Adrenal gland (tissue), 12 donors: Measurements from ENCODE around the gene FLT1. TPM values are rescaled to one million over a fixed set of nuclear protein-coding genes. Genes with fewer than 3 reads are reported as not detected.

ENCODE experiments used
- DNase-seq, 7 donors: peaks; one replicate each; pipeline ENCODE4 v3.0.0-alpha.2; 2019 to 2020
- H3K27ac ChIP-seq, 5 donors: fragments of 200-600 bp; sonication (generic) in 4 of 5; 1 replicate in 3 of 5; 2 replicates in 2 of 5; pipeline versions ENCODE4 v1.5.1 to v1.8.0; 2016 to 2020; ENCODE audit warnings: mild to moderate bottlenecking in 1 of 5
- H3K27me3 ChIP-seq: fragments of 200-600 bp; 2 replicates; pipeline ENCODE4 v1.8.0; 2021
- H3K36me3 ChIP-seq, 2 donors: fragments of 200-600 bp; replicated peaks in 1 of 2; 1 replicate in 1 of 2; 2 replicates in 1 of 2; pipeline versions ENCODE4 v1.5.1 to v1.8.0; 2018 to 2022
- H3K4me1 ChIP-seq, 2 donors: fragments of 200-600 bp; replicated peaks in 1 of 2; 1 replicate in 1 of 2; 2 replicates in 1 of 2; pipeline versions ENCODE4 v1.5.1 to v1.8.0; 2018 to 2021
- H3K4me3 ChIP-seq, 4 donors: fragments of 200-600 bp; sonication (generic) in 3 of 4; one replicate each; pipeline ENCODE4 v1.5.1; 2016 to 2018
- H3K9me3 ChIP-seq, 3 donors: fragments of 200-600 bp; sonication (generic) in 1 of 3; replicated peaks in 1 of 3; 1 replicate in 2 of 3; 2 replicates in 1 of 3; pipeline versions ENCODE4 v1.5.1 to v1.8.0; 2016 to 2021
- CTCF ChIP-seq, 6 experiments: fragments of 450-650 bp in 4 of 6; fragments of 200-600 bp in 2 of 6; sonication (generic) in 1 of 6; IDR thresholded peaks; 1 replicate in 5 of 6; 2 replicates in 1 of 6; pipeline versions ENCODE4 v1.5.1 to v1.8.0; 2016 to 2021; ENCODE audit warnings: antibody characterized with exemption in 6 of 6, mild to moderate bottlenecking in 2 of 6, moderate library complexity in 1 of 6
- POLR2A ChIP-seq, 2 donors: fragments of 450-650 bp; IDR thresholded peaks; one replicate each; pipeline ENCODE4 v1.6.1; 2017; ENCODE audit warnings: antibody characterized with exemption in 2 of 2, mild to moderate bottlenecking in 2 of 2, moderate library complexity in 1 of 2
- WGBS, 4 donors: extraction: QIAGEN DNeasy Blood & Tissue Kit in 2 of 4; methylation state at CpG; one replicate each; pipeline versions ENCODE4 v1.1.5 to v1.1.7; 2013 to 2017; 5-methylcytosine and 5-hydroxymethylcytosine counted together
- intact Hi-C, 2 donors: fragments of 100-400 bp; cut with DNase I; formaldehyde crosslinking; loops; one replicate each; pipeline versions ENCODE4 v1.14.1 to v1.15.0; 2022 to 2023
- polyA plus RNA-seq, 3 donors: library from polyadenylated mRNA; stranded (reverse); fragments of 200-250 nt in 2 of 3; fragments of 350-450 nt in 1 of 3; fragmentation: Illumina TruSeq in 1 of 3; extraction: RNeasy Lipid Tissue Mini Kit (QIAGEN cat#74804) in 1 of 3; gene quantifications; one replicate each; pipeline ENCODE4 v1.2.3, GENCODE V29; 2013 to 2014
- total RNA-seq, 9 donors: library from RNA; depleted of rRNA in 4 of 9; stranded (reverse); fragments of >200 nt in 4 of 9; fragments of 120-200 nt in 1 of 9; fragmentation: NEBNext Ultra II Directional in 1 of 9; extraction: Animal tissue kit (Norgen Biotek cat#: 25700) in 1 of 9; gene quantifications; one replicate each; pipeline versions ENCODE4 v1.1.0 to v1.2.4, GENCODE V29; 2013 to 2023
- donor health status: healthy with polysubstance abuse.
- donor health status: Bipolar disorder and iron deficiency.
- donor health status: DM: yes; HTN: yes; CAD: no.
- donor health status: DM: no; HTN: no; CAD: no.
- donor health status: DM: no; HTN: no; CAD: no.
- donor health status: DM: yes; HTN: yes; CAD: no.

Gene FLT1
- total and polyA plus RNA-seq, 12 donors: 2.7 to 55.9 (median 24.2) TPM

GRCh38 chr13:28451482-28452217 lies 43.3 kb downstream of the FLT1 start:
- Histone ChIP-seq H3K27me3 (peaks cover 4% of the 10 kb centered on the region), H3K4me3 (no peak overlapping the region), H3K27ac (no peak overlapping the region), H3K9me3 (peaks cover 0 to 6% (median 0%) of the 10 kb centered on the region in 3 donors), H3K4me1 (no peaks in the 10 kb centered on the region), H3K36me3 (no peaks in the 10 kb centered on the region)
- DNase-seq: no peak
- intact Hi-C loops: no loop called here
- TF ChIP-seq POLR2A (IDR thresholded peaks at IDR 0.05) (no peak), CTCF (IDR thresholded peaks at IDR 0.05) (no peak)
- 62 to 69% (median 66%) methylated on average over 20 to 21 of the region's 21 CpGs for WGBS, 4 donors

GRCh38 chr13:28449826-28450773 lies 44.8 kb downstream of the FLT1 start:
- Histone ChIP-seq H3K36me3 (no peaks in the 10 kb centered on the region), H3K4me3 (no peak overlapping the region), H3K4me1 (no peaks in the 10 kb centered on the region), H3K27ac (no peak overlapping the region), H3K27me3 (no peaks in the 10 kb centered on the region), H3K9me3 (peaks cover 0 to 6% (median 3%) of the 10 kb centered on the region in 3 donors)
- DNase-seq: no peak
- intact Hi-C loops: no loop called here
- TF ChIP-seq POLR2A (IDR thresholded peaks at IDR 0.05): no peak
- no peak for TF ChIP-seq CTCF (IDR thresholded peaks at IDR 0.05)
- 69 to 81% (median 75%) methylated on average over 8 of the region's 8 CpGs for WGBS, 4 donors

- no peak overlapping the region for H3K4me3 ChIP-seq
- no peaks in the 10 kb centered on the region for H3K27me3 ChIP-seq
- no peaks in the 10 kb centered on the region for H3K36me3 ChIP-seq
- no peaks in the 10 kb centered on the region for H3K4me1 ChIP-seq
- no peak overlapping the region for H3K27ac ChIP-seq
- intact Hi-C loops: no loop called here
- WGBS, 4 donors: 90 to 98% (median 91%) methylated on average over 4 of the region's 4 CpGs
- no peak for DNase-seq
- H3K9me3 ChIP-seq: peaks cover 0 to 6% (median 3%) of the 10 kb centered on the region in 3 donors
- no peak for TF ChIP-seq POLR2A (IDR thresholded peaks at IDR 0.05)
- TF ChIP-seq CTCF (IDR thresholded peaks at IDR 0.05): no peak
Measured at GRCh38 chr13:28448651-28449358, 46.1 kb downstream of the FLT1 start.

GRCh38 chr13:28447989-28448388 lies 46.9 kb downstream of the FLT1 start:
- intact Hi-C loops: no loop called here

More at GRCh38 chr13:28447989-28448388, 46.9 kb downstream of the FLT1 start:
- Histone ChIP-seq H3K36me3 (no peaks in the 10 kb centered on the region), H3K27ac (no peak overlapping the region), H3K4me3 (no peak overlapping the region), H3K4me1 (no peaks in the 10 kb centered on the region), H3K27me3 (no peaks in the 10 kb centered on the region), H3K9me3 (peaks cover 0 to 6% (median 3%) of the 10 kb centered on the region in 3 donors)
- no peak for DNase-seq
- TF ChIP-seq POLR2A (IDR thresholded peaks at IDR 0.05): no peak
